ENCODE measurements around the gene ADAMTS16. TPM values are rescaled to one million over a fixed set of nuclear protein-coding genes. Genes with fewer than 3 reads are reported as not detected.

The ADAMTS16 gene
- total and polyA plus RNA-seq, 2 donors (not counting 3 experiments of a cell fraction or from before 2014, with no cell fraction given) = not detected

DNA sequence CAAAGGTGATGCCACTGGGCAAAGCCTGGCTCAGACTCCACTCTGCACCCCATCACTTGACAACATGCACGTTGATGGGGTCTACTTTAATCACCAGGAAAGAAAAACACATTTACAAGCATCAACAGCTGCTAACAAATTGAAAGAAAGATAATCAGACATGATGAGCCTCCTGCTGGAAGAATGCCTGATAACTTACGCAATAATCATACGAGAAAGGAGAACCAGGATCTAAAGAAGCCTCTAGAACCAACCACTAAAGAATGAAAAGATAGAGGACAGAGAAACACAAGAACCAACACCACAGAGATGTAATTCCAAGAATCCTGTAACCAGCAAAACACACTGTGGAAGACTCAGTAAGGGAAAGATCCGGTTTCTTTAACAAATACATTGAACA lies 162.1 kb downstream of the ADAMTS16 start:
- FAIRE-seq (no peak), DNase-seq (ENCODE audit: low read depth, low spot score) (no peak)
- Histone ChIP-seq H3K27me3 (ENCODE audit: control insufficient read depth in 2 of 2, insufficient read depth in 2 of 2, low read length in 2 of 2) (no peaks in the 10 kb centered on the region), H3K9me3 (replicated peaks; ENCODE audit: control insufficient read depth, insufficient read depth, low read length) (no peaks in the 10 kb centered on the region), H2AFZ (ENCODE audit: low read depth, low read length) (no peak overlapping the region), H3K4me1 (ENCODE audit: control insufficient read depth, extremely low read depth, insufficient read depth, low read length) (no peaks in the 10 kb centered on the region), H3K9me1 (replicated peaks; ENCODE audit: control insufficient read depth, extremely low read depth, insufficient read depth, low read length) (no peaks in the 10 kb centered on the region), H4K20me1 (replicated peaks; ENCODE audit: control insufficient read depth, extremely low read depth, insufficient read depth, low read length) (no peaks in the 10 kb centered on the region), H3K27ac (ENCODE audit: insufficient read depth, low read depth, low read length) (no peak overlapping the region), H3K36me3 (ENCODE audit: control insufficient read depth in 2 of 2, extremely low read depth in 1 of 2, insufficient read depth in 2 of 2, low read length in 2 of 2) (no peaks in the 10 kb centered on the region), H3K4me2 (ENCODE audit: insufficient read depth, low read length) (no peak overlapping the region), H3K4me3 (replicated peaks in 1 of 3; ENCODE audit: insufficient read depth in 1 of 3, low read depth in 1 of 3, low read length in 3 of 3) (no peak overlapping the region), H3K9ac (replicated peaks; ENCODE audit: extremely low read depth, insufficient read depth, low read length) (no peak overlapping the region), H3K79me2 (ENCODE audit: control insufficient read depth, insufficient read depth, low read length) (no peaks in the 10 kb centered on the region)
- POLR2A ChIA-PET = no interaction called here
- no peak for TF ChIP-seq POLR2A (IDR thresholded peaks at IDR 0.05; ENCODE audit: low read depth, low read length)
- TF ChIP-seq JUN (IDR thresholded peaks at IDR 0.05; ENCODE audit: borderline replicate concordance, insufficient read depth, insufficient read length, low read depth) = no peak
- TF ChIP-seq MYC (IDR thresholded peaks at IDR 0.05; ENCODE audit: low read depth, low read length) = no peak
- TF ChIP-seq EZH2 (IDR thresholded peaks at IDR 0.05; ENCODE audit: borderline replicate concordance, low read depth, low read length, severe bottlenecking) = no peak
- TF ChIP-seq, protein P1, sequence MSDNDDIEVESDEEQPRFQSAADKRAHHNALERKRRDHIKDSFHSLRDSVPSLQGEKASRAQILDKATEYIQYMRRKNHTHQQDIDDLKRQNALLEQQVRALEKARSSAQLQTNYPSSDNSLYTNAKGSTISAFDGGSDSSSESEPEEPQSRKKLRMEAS (IDR thresholded peaks at IDR 0.05; ENCODE audit: insufficient read depth, insufficient read length) = no peak
- TF ChIP-seq POLR2AphosphoS5 (IDR thresholded peaks at IDR 0.05; ENCODE audit: insufficient read depth, low read depth, low read length) = no peak
- no peak for TF ChIP-seq GATA2 (IDR thresholded peaks at IDR 0.05; ENCODE audit: insufficient read depth, insufficient read length, low read depth, low read length)
- TF ChIP-seq, protein P2, sequence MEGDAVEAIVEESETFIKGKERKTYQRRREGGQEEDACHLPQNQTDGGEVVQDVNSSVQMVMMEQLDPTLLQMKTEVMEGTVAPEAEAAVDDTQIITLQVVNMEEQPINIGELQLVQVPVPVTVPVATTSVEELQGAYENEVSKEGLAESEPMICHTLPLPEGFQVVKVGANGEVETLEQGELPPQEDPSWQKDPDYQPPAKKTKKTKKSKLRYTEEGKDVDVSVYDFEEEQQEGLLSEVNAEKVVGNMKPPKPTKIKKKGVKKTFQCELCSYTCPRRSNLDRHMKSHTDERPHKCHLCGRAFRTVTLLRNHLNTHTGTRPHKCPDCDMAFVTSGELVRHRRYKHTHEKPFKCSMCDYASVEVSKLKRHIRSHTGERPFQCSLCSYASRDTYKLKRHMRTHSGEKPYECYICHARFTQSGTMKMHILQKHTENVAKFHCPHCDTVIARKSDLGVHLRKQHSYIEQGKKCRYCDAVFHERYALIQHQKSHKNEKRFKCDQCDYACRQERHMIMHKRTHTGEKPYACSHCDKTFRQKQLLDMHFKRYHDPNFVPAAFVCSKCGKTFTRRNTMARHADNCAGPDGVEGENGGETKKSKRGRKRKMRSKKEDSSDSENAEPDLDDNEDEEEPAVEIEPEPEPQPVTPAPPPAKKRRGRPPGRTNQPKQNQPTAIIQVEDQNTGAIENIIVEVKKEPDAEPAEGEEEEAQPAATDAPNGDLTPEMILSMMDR (IDR thresholded peaks at IDR 0.05; ENCODE audit: extremely low read depth in 1 of 2, insufficient read depth in 1 of 2, low read depth in 1 of 2, low read length in 2 of 2) = no peak
- no peak for TF ChIP-seq FOS (IDR thresholded peaks at IDR 0.05; ENCODE audit: borderline replicate concordance, insufficient read depth, low read length)
- CTCF ChIA-PET = no interaction called here
- no TSS peak for BruUV-seq (replicated peaks)
- intact Hi-C loops (cut with micrococcal nuclease) (no loop called here), dilution Hi-C loops (cut with MboI; ENCODE audit: extremely low pct_ligation_motif_present, low sequenced_read_pairs) (no loop called here)

Measured in endothelial cell of umbilical vein (primary cell).